A673 (cell line): ENCODE measurements around the gene KDM4B. TPM values are rescaled to one million over a fixed set of nuclear protein-coding genes. Genes with fewer than 3 reads are reported as not detected.

Source experiments
- BruUV-seq: library from RNA; stranded (reverse); fragments of 400-500 nt; replicated peaks from 2 replicates; lab custom pipeline; 2021; lab: Mats Ljungman, UMichigan
- CTCF ChIA-PET: fragments of 300-600 bp; sonication (Branson Sonifier 250); formaldehyde crosslinking; loops from one replicate; lab custom pipeline; 2022; ENCODE audit warnings: antibody characterized with exemption; lab: Charles Lee
- POLR2A ChIA-PET: fragments of 300-600 bp; sonication (Branson Sonifier 250); formaldehyde crosslinking; loops from one replicate; lab custom pipeline; 2022; ENCODE audit warnings: antibody characterized with exemption; ENCODE audit not compliant: low non-redundant PET; lab: Charles Lee
- DNase-seq: peaks from one replicate; pipeline ENCODE4 v3.0.0-alpha.2; 2015; ENCODE audit warnings: low spot score
- H3K27ac ChIP-seq: fragments of 200-600 bp; sonication (generic); 2 replicates; pipeline ENCODE4 v1.5.1; 2016; ENCODE audit warnings: mixed run types, low read depth, mild to moderate bottlenecking, mixed read lengths, antibody characterized with exemption, low read length; ENCODE audit not compliant: poor library complexity, severe bottlenecking
- H3K27me3 ChIP-seq: fragments of 200-600 bp; sonication (generic); replicated peaks from 2 replicates; pipeline ENCODE4 v1.6.1; 2017; ENCODE audit warnings: mixed run types, low read depth, mild to moderate bottlenecking, mixed read lengths, antibody characterized with exemption, low read length; ENCODE audit not compliant: insufficient read depth, poor library complexity
- H3K36me3 ChIP-seq: fragments of 200-600 bp; sonication (generic); 2 replicates; pipeline ENCODE4 v1.6.1; 2016; ENCODE audit warnings: mixed run types, mild to moderate bottlenecking, mixed read lengths, antibody characterized with exemption, low read length; ENCODE audit not compliant: insufficient read depth, poor library complexity, severe bottlenecking
- H3K4me1 ChIP-seq: fragments of 200-600 bp; sonication (generic); 2 replicates; pipeline ENCODE4 v1.6.1; 2017; ENCODE audit warnings: mixed run types, mild to moderate bottlenecking, mixed read lengths, antibody characterized with exemption, low read length; ENCODE audit not compliant: insufficient read depth, poor library complexity, severe bottlenecking
- H3K4me3 ChIP-seq: fragments of 200-600 bp; sonication (generic); 2 replicates; pipeline ENCODE4 v1.5.1; 2016; ENCODE audit warnings: low read depth, mixed run types, mild to moderate bottlenecking, mixed read lengths, low read length; ENCODE audit not compliant: poor library complexity, severe bottlenecking
- H3K9me3 ChIP-seq: fragments of 200-600 bp; sonication (generic); 2 replicates; pipeline ENCODE4 v1.6.1; 2016; ENCODE audit warnings: mixed run types, low read depth, mild to moderate bottlenecking, mixed read lengths, antibody characterized with exemption, low read length; ENCODE audit not compliant: poor library complexity, severe bottlenecking
- EZH2 ChIP-seq: fragments of 200-600 bp; sonication (generic); IDR thresholded peaks from 2 replicates; pipeline ENCODE4 v1.6.1; 2017; ENCODE audit warnings: borderline replicate concordance, low read depth, mild to moderate bottlenecking, mixed read lengths, antibody characterized with exemption, low read length; ENCODE audit not compliant: poor library complexity, severe bottlenecking
- intact Hi-C: fragments of 100-400 bp; cut with micrococcal nuclease; formaldehyde crosslinking; loops from one replicate; pipeline ENCODE4 v1.10.0; 2022; ENCODE audit not compliant: unreplicated experiment
- total RNA-seq: library from RNA; stranded (reverse); gene quantifications from 2 replicates; pipeline ENCODE4 v1.2.3, GENCODE V29; 2021
- TF ChIP-seq, protein P1 (sequence below): fragments of 300-800, 200-600 bp; sonication (generic); conservative IDR thresholded peaks from 2 replicates; pipeline ENCODE4 v1.5.1; 2017; ENCODE audit warnings: low read depth, mild to moderate bottlenecking, antibody characterized with exemption, low read length, moderate library complexity, mixed read lengths

The KDM4B gene
- total RNA-seq, 1 experiment from 2014 or later, result 30.0 TPM

DNA sequence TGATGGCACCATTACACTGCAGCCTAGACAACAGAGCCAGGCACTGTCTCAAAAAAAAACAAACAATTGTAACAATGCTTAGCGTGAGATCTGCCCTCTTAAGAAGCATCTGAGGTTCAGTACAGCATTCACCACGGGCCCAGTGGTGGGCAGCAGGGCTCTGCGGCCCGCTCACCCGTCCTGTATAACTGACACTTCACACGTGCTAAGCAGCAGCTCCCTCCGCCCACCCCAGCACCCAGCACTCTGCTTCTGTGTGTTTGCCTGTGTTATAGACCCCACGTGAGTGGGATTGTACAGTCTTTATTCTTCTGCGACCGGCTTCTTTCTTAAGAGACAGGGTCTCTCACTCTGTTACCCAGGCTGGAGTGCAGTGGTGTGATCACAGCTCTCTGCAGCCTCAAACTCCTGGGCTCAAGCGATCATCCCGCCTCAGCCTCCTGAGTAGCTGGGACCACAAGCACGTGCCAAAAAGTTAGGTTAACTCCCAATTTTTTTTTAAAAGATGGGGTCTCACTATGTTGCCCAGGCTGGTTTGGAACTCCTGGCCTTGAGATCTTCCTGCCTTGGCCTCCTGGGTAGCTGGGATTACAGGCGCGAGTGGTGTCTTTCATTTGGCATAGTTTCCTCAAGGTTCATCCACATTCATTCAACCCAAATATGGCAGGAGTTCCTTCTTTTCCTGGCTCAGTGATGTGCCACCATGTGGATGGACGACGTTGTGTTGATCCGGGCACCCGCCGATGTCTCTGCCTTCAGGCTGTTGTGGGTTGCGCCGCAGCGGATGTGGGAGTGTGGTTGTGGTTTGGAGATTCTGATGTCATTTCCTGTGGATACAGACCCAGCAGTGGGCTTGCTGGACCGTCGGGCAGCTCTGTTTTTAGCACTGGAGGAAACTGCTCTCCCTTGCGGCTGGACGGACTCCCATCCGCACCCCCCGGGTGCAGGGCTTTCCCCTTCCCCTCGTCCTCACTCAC lies 170.0 kb downstream of the KDM4B start:
- no peaks in the 10 kb centered on the region for H3K9me3 ChIP-seq
- peak; percentile 77 for DNase-seq
- BruUV-seq, result no TSS peak
- ChIA-PET POLR2A (no interaction called here), CTCF (interaction anchor here (2.0 kb wide), 1 partner anchor 91 kb away, joined by 10 read pairs; no protein-coding TSS in a partner anchor)
- TF ChIP-seq, protein P1, sequence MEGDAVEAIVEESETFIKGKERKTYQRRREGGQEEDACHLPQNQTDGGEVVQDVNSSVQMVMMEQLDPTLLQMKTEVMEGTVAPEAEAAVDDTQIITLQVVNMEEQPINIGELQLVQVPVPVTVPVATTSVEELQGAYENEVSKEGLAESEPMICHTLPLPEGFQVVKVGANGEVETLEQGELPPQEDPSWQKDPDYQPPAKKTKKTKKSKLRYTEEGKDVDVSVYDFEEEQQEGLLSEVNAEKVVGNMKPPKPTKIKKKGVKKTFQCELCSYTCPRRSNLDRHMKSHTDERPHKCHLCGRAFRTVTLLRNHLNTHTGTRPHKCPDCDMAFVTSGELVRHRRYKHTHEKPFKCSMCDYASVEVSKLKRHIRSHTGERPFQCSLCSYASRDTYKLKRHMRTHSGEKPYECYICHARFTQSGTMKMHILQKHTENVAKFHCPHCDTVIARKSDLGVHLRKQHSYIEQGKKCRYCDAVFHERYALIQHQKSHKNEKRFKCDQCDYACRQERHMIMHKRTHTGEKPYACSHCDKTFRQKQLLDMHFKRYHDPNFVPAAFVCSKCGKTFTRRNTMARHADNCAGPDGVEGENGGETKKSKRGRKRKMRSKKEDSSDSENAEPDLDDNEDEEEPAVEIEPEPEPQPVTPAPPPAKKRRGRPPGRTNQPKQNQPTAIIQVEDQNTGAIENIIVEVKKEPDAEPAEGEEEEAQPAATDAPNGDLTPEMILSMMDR, result 0 out of 2 replicates have a peak, but pooled peaks have one; percentile 13
- TF ChIP-seq EZH2, result no peak
- intact Hi-C loops, result loop anchor here (5.0 kb wide), 1 partner anchor 92 kb away; no protein-coding TSS in a partner anchor
- H3K4me3 ChIP-seq, result no peak overlapping the region
- no peaks in the 10 kb centered on the region for H3K27me3 ChIP-seq
- H3K27ac ChIP-seq, result peak overlapping the region; percentile 37
- H3K4me1 ChIP-seq, result peaks cover 7% of the 10 kb centered on the region
- peaks cover 22% of the 10 kb centered on the region for H3K36me3 ChIP-seq

DNA sequence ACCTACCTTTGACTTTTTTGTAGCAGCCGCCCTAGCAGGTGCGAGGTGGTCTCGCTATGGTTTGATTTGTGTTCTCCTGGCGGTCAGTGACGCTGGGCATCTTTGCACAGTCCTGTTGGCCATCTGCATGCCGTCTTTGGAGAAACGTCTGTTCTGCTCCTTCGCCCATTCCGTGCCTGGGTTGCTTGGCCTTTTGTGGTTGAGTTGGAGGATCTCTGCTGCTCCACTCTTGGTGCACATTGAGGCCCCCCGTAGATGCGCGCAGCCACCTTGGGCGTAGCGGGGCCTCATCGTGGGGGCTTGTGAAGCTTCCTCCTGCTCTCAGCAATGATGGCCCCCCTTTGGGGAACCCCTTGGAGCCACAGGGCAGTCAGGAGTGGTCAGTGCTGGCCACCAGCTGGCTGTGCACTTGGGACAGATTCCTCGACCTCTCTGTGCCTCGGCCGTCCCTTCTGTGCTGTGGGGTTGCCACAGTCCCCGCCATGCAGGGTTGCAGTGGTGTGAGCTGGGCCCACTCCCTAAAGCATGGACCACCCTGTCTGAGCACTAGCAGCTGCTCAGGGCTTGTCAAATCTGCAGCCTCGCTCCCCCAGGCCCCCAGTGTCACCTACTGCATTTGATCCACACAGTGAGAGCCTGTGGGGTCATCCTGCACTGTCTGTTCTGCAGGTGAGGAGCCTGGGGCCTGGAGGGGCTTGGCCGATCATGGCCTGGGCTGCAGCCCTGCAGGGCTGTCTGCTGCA lies 170.8 kb downstream of the KDM4B start:
- peaks cover 7% of the 10 kb centered on the region for H3K4me1 ChIP-seq
- no peaks in the 10 kb centered on the region for H3K9me3 ChIP-seq
- ChIA-PET CTCF (no interaction called here), POLR2A (no interaction called here)
- intact Hi-C loops, result loop anchor here (5.0 kb wide), 1 partner anchor 92 kb away; no protein-coding TSS in a partner anchor
- no peak for DNase-seq
- H3K36me3 ChIP-seq, result peaks cover 22% of the 10 kb centered on the region
- H3K4me3 ChIP-seq, result no peak overlapping the region
- BruUV-seq, result no TSS peak
- TF ChIP-seq, protein P1, result no peak
- TF ChIP-seq EZH2, result no peak
- no peaks in the 10 kb centered on the region for H3K27me3 ChIP-seq
- no peak overlapping the region for H3K27ac ChIP-seq

DNA sequence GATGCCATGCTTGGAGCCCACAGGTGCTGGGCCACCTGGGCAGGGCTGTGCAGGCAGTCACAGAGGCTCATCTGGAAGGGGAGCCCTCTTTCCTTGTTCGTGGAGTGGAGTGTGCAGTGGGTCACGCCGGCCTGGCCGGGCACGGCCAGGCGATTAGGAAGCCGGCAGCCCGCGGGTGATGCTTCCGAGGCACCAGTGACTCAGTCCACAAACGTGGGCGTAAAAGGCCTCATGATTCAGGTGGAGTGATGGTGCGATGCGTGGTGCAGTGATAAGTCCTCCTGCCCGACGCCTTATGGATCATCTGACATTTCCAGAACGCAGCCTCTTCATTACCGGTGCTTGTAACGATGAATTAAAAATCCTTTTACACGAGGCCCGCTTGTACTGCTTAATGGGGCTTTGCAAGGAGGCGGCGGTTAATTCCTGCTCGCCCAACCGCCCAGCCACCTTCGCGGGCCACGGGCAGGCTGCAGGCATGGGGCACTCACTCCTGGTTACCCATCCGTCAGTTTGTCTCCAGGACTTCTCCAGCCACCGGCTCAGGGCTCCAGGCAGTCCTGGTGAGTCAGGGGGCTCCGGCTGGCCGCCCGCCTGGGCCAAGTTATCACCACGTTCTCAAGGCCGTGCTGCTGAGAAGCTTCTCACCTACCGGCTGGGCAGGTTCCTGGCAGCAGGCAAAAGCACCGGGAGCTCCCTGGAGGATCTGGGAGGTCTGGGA lies 172.4 kb downstream of the KDM4B start:
- H3K4me1 ChIP-seq, result peaks cover 7% of the 10 kb centered on the region
- peaks cover 20% of the 10 kb centered on the region for H3K36me3 ChIP-seq
- no peak for DNase-seq
- H3K27ac ChIP-seq, result no peak overlapping the region
- no peaks in the 10 kb centered on the region for H3K27me3 ChIP-seq
- CTCF ChIA-PET, result interaction anchor here (0.9 kb wide), 1 partner anchor 93 kb away, joined by 3 read pairs; no protein-coding TSS in a partner anchor
- BruUV-seq, result no TSS peak
- intact Hi-C loops, result no loop called here
- no peak overlapping the region for H3K4me3 ChIP-seq
- no peaks in the 10 kb centered on the region for H3K9me3 ChIP-seq
- no peak for TF ChIP-seq EZH2
- TF ChIP-seq, protein P1, result no peak
- POLR2A ChIA-PET, result no interaction called here
